ENCODE results near the gene BGLAP.

DNA sequence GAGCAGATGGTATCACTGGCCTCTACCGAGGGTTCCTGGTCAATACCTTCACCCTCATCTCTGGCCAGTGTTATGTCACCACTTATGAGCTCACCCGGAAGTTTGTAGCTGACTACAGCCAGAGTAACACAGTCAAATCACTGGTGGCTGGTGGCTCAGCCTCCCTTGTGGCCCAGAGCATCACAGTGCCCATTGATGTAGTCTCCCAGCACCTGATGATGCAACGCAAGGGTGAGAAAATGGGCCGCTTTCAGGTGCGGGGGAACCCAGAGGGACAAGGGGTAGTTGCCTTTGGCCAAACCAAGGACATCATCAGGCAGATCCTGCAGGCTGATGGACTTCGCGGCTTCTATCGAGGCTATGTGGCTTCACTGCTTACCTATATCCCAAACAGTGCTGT is 41.9 kb upstream of the BGLAP start:
- no peak for TF ChIP-seq CTCF (IDR thresholded peaks at IDR 0.05; ENCODE audit: low read depth, low read length)
- no peak for TF ChIP-seq EZH2phosphoT487 (IDR thresholded peaks at IDR 0.05; ENCODE audit: low read depth)

All from OCI-LY3 (cell line).